H1 (cell line): ENCODE measurements around the gene GALNT5.

ENCODE experiments used
- CTCF ChIP-seq, 3 experiments: IDR thresholded peaks; 1 replicate in 2 of 3; 2 replicates in 1 of 3; pipeline versions ENCODE4 v1.5.1 to v1.6.1; 2011; ENCODE audit warnings: low read length in 3 of 3, mild to moderate bottlenecking in 3 of 3, inconsistent platforms in 2 of 3, low read depth in 1 of 3, moderate library complexity in 1 of 3; ENCODE audit not compliant: insufficient read depth in 1 of 3; ENCODE audit errors: control extremely low read depth in 1 of 3
- EP300 ChIP-seq, 2 experiments: IDR thresholded peaks; 1 replicate in 1 of 2; 2 replicates in 1 of 2; pipeline ENCODE4 v1.6.1; 2011 to 2012; ENCODE audit warnings: low read depth in 2 of 2, low read length in 2 of 2, mild to moderate bottlenecking in 2 of 2, borderline replicate concordance in 1 of 2, inconsistent platforms in 1 of 2, moderate library complexity in 1 of 2
- NANOG ChIP-seq: IDR thresholded peaks from 2 replicates; pipeline ENCODE4 v1.6.1; 2011; ENCODE audit warnings: low read length, low read depth, mild to moderate bottlenecking, inconsistent platforms; ENCODE audit not compliant: insufficient read depth, poor library complexity, severe bottlenecking
- YY1 ChIP-seq: IDR thresholded peaks from 2 replicates; pipeline ENCODE4 v1.6.1; 2011; ENCODE audit warnings: low read depth, mild to moderate bottlenecking, low read length
- TF ChIP-seq, protein P1 (sequence below): IDR thresholded peaks from 2 replicates; pipeline ENCODE4 v1.6.1; 2012; ENCODE audit warnings: low read length, inconsistent platforms

- no peak for TF ChIP-seq EP300 (IDR thresholded peaks at IDR 0.05; ENCODE audit: borderline replicate concordance in 1 of 2, low read depth in 2 of 2, low read length in 2 of 2)
- no peak for TF ChIP-seq YY1
- TF ChIP-seq NANOG = no peak
- no peak for TF ChIP-seq CTCF (IDR thresholded peaks at IDR 0.05; ENCODE audit: control extremely low read depth in 1 of 3, insufficient read depth in 1 of 3, low read depth in 1 of 3, low read length in 3 of 3)
- TF ChIP-seq, protein P1, sequence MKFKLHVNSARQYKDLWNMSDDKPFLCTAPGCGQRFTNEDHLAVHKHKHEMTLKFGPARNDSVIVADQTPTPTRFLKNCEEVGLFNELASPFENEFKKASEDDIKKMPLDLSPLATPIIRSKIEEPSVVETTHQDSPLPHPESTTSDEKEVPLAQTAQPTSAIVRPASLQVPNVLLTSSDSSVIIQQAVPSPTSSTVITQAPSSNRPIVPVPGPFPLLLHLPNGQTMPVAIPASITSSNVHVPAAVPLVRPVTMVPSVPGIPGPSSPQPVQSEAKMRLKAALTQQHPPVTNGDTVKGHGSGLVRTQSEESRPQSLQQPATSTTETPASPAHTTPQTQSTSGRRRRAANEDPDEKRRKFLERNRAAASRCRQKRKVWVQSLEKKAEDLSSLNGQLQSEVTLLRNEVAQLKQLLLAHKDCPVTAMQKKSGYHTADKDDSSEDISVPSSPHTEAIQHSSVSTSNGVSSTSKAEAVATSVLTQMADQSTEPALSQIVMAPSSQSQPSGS = no peak
These were observed 54.2 kb downstream of the GALNT5 start for GRCh38 chr2:157311706-157312105.
